H1 (cell line): ENCODE results near the gene LMNA. TPM values are rescaled to one million over a fixed set of nuclear protein-coding genes. Genes with fewer than 3 reads are reported as not detected.

Experiments
- CTCF ChIA-PET: fragments of 300-600 bp; sonication (Branson Sonifier 250); formaldehyde crosslinking; loops from one replicate; lab custom pipeline; 2021; ENCODE audit not compliant: partially characterized antibody; lab: Charles Lee
- POLR2A ChIA-PET: fragments of 300-600 bp; sonication (Branson Sonifier 250); formaldehyde crosslinking; loops from one replicate; lab custom pipeline; 2021; ENCODE audit warnings: inconsistent platforms; ENCODE audit not compliant: partially characterized antibody; lab: Charles Lee
- DNase-seq, 2 experiments: peaks; one replicate each; pipeline versions ENCODE4 v3.0.0 to v3.0.0-alpha.2; 2010 to 2022; ENCODE audit warnings: low spot score in 2 of 2, low read depth in 1 of 2, mixed read lengths in 1 of 2
- FAIRE-seq: peaks from 2 replicates; lab custom pipeline; 2011; peaks lifted over from hg19 to GRCh38; lab: Jason Lieb, UNC
- H2AFZ ChIP-seq: 2 replicates; pipeline ENCODE4 v1.8.1; 2012; ENCODE audit warnings: low read length, inconsistent platforms
- H2AK5ac ChIP-seq: 2 replicates; pipeline ENCODE4 v1.6.1; 2013; ENCODE audit warnings: low read depth, low read length
- H2BK120ac ChIP-seq: replicated peaks from 2 replicates; pipeline ENCODE3; 2013; ENCODE audit warnings: low read depth, low read length, inconsistent platforms
- H2BK12ac ChIP-seq: 2 replicates; pipeline ENCODE4 v1.6.1; 2013; ENCODE audit warnings: low read depth, low read length
- H2BK15ac ChIP-seq: 2 replicates; pipeline ENCODE4 v1.6.1; 2013; ENCODE audit warnings: low read length
- H2BK20ac ChIP-seq: 2 replicates; pipeline ENCODE4 v1.6.1; 2013; ENCODE audit warnings: low read length
- H2BK5ac ChIP-seq: 2 replicates; pipeline ENCODE4 v1.6.1; 2013; ENCODE audit warnings: low read depth, low read length
- H3K14ac ChIP-seq: 2 replicates; pipeline ENCODE4 v1.6.1; 2013; ENCODE audit warnings: inconsistent platforms; ENCODE audit not compliant: insufficient read length
- H3K18ac ChIP-seq: 2 replicates; pipeline ENCODE4 v1.6.1; 2013; ENCODE audit warnings: low read length; ENCODE audit errors: extremely low read depth
- H3K23ac ChIP-seq: 2 replicates; pipeline ENCODE4 v1.6.1; 2013; ENCODE audit warnings: inconsistent platforms; ENCODE audit not compliant: insufficient read length
- H3K23me2 ChIP-seq: 2 replicates; pipeline ENCODE4 v1.6.1; 2013; ENCODE audit warnings: low read depth, low read length
- H3K27ac ChIP-seq: 2 replicates; pipeline ENCODE4 v1.6.1; 2011; ENCODE audit warnings: low read depth, low read length, inconsistent platforms
- H3K27me3 ChIP-seq, 4 experiments: replicated peaks in 1 of 4; 1 replicate in 1 of 4; 2 replicates in 3 of 4; pipeline versions ENCODE4 v1.6.1 to v1.8.1; 2011 to 2013; ENCODE audit warnings: low read length in 3 of 4, mild to moderate bottlenecking in 3 of 4, inconsistent platforms in 2 of 4, mixed read lengths in 2 of 4, moderate library complexity in 1 of 4; ENCODE audit not compliant: control insufficient read depth in 3 of 4, insufficient read depth in 3 of 4; ENCODE audit errors: extremely low read depth in 1 of 4
- H3K36me3 ChIP-seq, 4 experiments: 2 replicates each; pipeline versions ENCODE4 v1.6.1 to v1.8.1; 2011 to 2013; ENCODE audit warnings: mild to moderate bottlenecking in 4 of 4, low read length in 3 of 4, moderate library complexity in 2 of 4, control low read depth in 1 of 4, inconsistent platforms in 1 of 4; ENCODE audit not compliant: insufficient read depth in 4 of 4, control insufficient read depth in 2 of 4
- H3K4ac ChIP-seq: replicated peaks from 2 replicates; pipeline ENCODE3; 2013; ENCODE audit warnings: low read length, low read depth, mixed read lengths, inconsistent platforms; ENCODE audit not compliant: insufficient read length
- H3K4me1 ChIP-seq, 4 experiments: replicated peaks in 1 of 4; 1 replicate in 1 of 4; 2 replicates in 3 of 4; pipeline versions ENCODE4 v1.6.1 to v1.8.1; 2011 to 2013; ENCODE audit warnings: low read length in 3 of 4, inconsistent platforms in 2 of 4, mixed read lengths in 1 of 4; ENCODE audit not compliant: insufficient read depth in 4 of 4, control insufficient read depth in 3 of 4
- H3K4me2 ChIP-seq, 2 experiments: 2 replicates each; pipeline versions ENCODE4 v1.6.1 to v1.8.1; 2011 to 2013; ENCODE audit warnings: low read depth in 2 of 2, low read length in 2 of 2, control low read depth in 1 of 2, inconsistent platforms in 1 of 2, mild to moderate bottlenecking in 1 of 2; ENCODE audit not compliant: insufficient read depth in 1 of 2
- H3K4me3 ChIP-seq, 4 experiments: fragments of 200-600, 300-600 bp in 1 of 4; sonication (generic), shearing (Covaris generic), sonication (Bioruptor Twin) in 1 of 4; 2 replicates each; pipeline versions ENCODE4 v1.5.1 to v1.8.1; 2011 to 2016; ENCODE audit warnings: low read length in 4 of 4, low read depth in 3 of 4, control low read depth in 2 of 4, inconsistent platforms in 2 of 4, mild to moderate bottlenecking in 2 of 4, mixed read lengths in 1 of 4, moderate library complexity in 1 of 4; ENCODE audit not compliant: insufficient read depth in 2 of 4; ENCODE audit errors: extremely low read depth in 1 of 4
- H3K56ac ChIP-seq: replicated peaks from 2 replicates; pipeline ENCODE3; 2013; ENCODE audit warnings: low read depth, mild to moderate bottlenecking, mixed read lengths, low read length, inconsistent platforms; ENCODE audit not compliant: insufficient read length
- H3K79me1 ChIP-seq: 2 replicates; pipeline ENCODE4 v1.6.1; 2013; ENCODE audit warnings: low read depth, low read length, control low read depth
- H3K79me2 ChIP-seq, 2 experiments: 2 replicates each; pipeline versions ENCODE4 v1.6.1 to v1.8.1; 2012 to 2013; ENCODE audit warnings: low read length in 2 of 2, mild to moderate bottlenecking in 2 of 2, inconsistent platforms in 1 of 2; ENCODE audit not compliant: insufficient read depth in 2 of 2, control insufficient read depth in 1 of 2
- H3K9ac ChIP-seq, 4 experiments: replicated peaks in 1 of 4; 1 replicate in 1 of 4; 2 replicates in 3 of 4; pipeline versions ENCODE4 v1.6.1 to v1.8.1; 2011 to 2013; ENCODE audit warnings: low read depth in 3 of 4, low read length in 3 of 4, control low read depth in 2 of 4, mild to moderate bottlenecking in 2 of 4, moderate library complexity in 2 of 4, inconsistent platforms in 1 of 4; ENCODE audit errors: extremely low read depth in 1 of 4
- H3K9me3 ChIP-seq, 2 experiments: 2 replicates each; pipeline versions ENCODE4 v1.6.1 to v1.8.1; 2012 to 2013; ENCODE audit warnings: mild to moderate bottlenecking in 2 of 2, moderate library complexity in 2 of 2, control low read depth in 1 of 2, inconsistent platforms in 1 of 2, low read depth in 1 of 2, low read length in 1 of 2, mixed read lengths in 1 of 2; ENCODE audit not compliant: insufficient read depth in 2 of 2
- H4K20me1 ChIP-seq, 2 experiments: replicated peaks in 1 of 2; 2 replicates each; pipeline versions ENCODE3 to v1.8.1; 2011 to 2013; ENCODE audit warnings: inconsistent platforms in 2 of 2, low read length in 2 of 2, mild to moderate bottlenecking in 1 of 2; ENCODE audit not compliant: insufficient read depth in 2 of 2, control insufficient read depth in 1 of 2
- H4K5ac ChIP-seq: 2 replicates; pipeline ENCODE4 v1.6.1; 2013; ENCODE audit warnings: low read length, low read depth, mixed read lengths, inconsistent platforms; ENCODE audit not compliant: insufficient read length
- H4K8ac ChIP-seq: 2 replicates; pipeline ENCODE4 v1.8.0; 2013; ENCODE audit warnings: mild to moderate bottlenecking, moderate library complexity, low read length, inconsistent platforms; ENCODE audit not compliant: insufficient read depth; ENCODE audit errors: extremely low read depth
- H4K91ac ChIP-seq: replicated peaks from 2 replicates; pipeline ENCODE3; 2013; ENCODE audit warnings: low read length, mixed read lengths, inconsistent platforms; ENCODE audit not compliant: insufficient read length
- FOSL1 ChIP-seq: IDR thresholded peaks from 2 replicates; pipeline ENCODE4 v1.6.1; 2011; ENCODE audit warnings: mild to moderate bottlenecking, low read depth, low read length, moderate library complexity; ENCODE audit not compliant: insufficient read depth
- GTF2F1 ChIP-seq: IDR thresholded peaks from 2 replicates; pipeline ENCODE4 v1.6.1; 2012; ENCODE audit warnings: low read depth, low read length, improper control_type of control experiment, borderline replicate concordance
- POLR2AphosphoS5 ChIP-seq: IDR thresholded peaks from 2 replicates; pipeline ENCODE4 v1.6.1; 2011; ENCODE audit warnings: low read depth, low read length
- SRF ChIP-seq: IDR thresholded peaks from 2 replicates; pipeline ENCODE4 v1.6.1; 2011; ENCODE audit warnings: mild to moderate bottlenecking, low read depth, low read length, moderate library complexity
- TCF12 ChIP-seq: IDR thresholded peaks from 2 replicates; pipeline ENCODE4 v1.6.1; 2011; ENCODE audit warnings: low read depth, mild to moderate bottlenecking, low read length
- WGBS, 2 experiments: shearing (Covaris generic) in 1 of 2; methylation state at CpG; one replicate each; pipeline versions ENCODE4 v1.1.6 to v1.1.7; 2013 to 2015; ENCODE audit warnings: low lambda C conversion rate in 2 of 2, mixed read lengths in 2 of 2, inconsistent platforms in 1 of 2, low coverage in 1 of 2, missing lambda C conversion rate in 1 of 2; ENCODE audit not compliant: insufficient replicate concordance in 2 of 2, insufficient coverage in 1 of 2, insufficient read length in 1 of 2; ENCODE audit errors: extremely low coverage in 1 of 2, missing lambda C conversion rate in 1 of 2; 5-methylcytosine and 5-hydroxymethylcytosine counted together
- polyA plus RNA-seq, 7 experiments: library from polyadenylated mRNA; depleted of rRNA in 3 of 7; stranded (reverse) in 5 of 7; unstranded in 2 of 7; fragments of >200 nt in 5 of 7; fragments of 200-250 nt in 2 of 7; gene quantifications; 1 replicate in 5 of 7; 2 replicates in 1 of 7; 4 replicates in 1 of 7; pipeline versions ENCODE4 v1.2.1 to v1.2.3, GENCODE V29; 2011 to 2013; ENCODE audit warnings: missing spikeins in 2 of 7, mixed read lengths in 2 of 7
- total RNA-seq: library from RNA; stranded (reverse); fragmentation: NEBNext Ultra II Directional; extraction: Animal tissue kit (Norgen Biotek cat#: 25700); gene quantifications from 2 replicates; pipeline ENCODE4 v1.2.1, GENCODE V29; 2021

The LMNA gene
- total and polyA plus RNA-seq, 2 of the 8 experiments (the other 6 are each of a cell fraction or from before 2014, with no cell fraction given) = 25.8 to 46.8 TPM

DNA sequence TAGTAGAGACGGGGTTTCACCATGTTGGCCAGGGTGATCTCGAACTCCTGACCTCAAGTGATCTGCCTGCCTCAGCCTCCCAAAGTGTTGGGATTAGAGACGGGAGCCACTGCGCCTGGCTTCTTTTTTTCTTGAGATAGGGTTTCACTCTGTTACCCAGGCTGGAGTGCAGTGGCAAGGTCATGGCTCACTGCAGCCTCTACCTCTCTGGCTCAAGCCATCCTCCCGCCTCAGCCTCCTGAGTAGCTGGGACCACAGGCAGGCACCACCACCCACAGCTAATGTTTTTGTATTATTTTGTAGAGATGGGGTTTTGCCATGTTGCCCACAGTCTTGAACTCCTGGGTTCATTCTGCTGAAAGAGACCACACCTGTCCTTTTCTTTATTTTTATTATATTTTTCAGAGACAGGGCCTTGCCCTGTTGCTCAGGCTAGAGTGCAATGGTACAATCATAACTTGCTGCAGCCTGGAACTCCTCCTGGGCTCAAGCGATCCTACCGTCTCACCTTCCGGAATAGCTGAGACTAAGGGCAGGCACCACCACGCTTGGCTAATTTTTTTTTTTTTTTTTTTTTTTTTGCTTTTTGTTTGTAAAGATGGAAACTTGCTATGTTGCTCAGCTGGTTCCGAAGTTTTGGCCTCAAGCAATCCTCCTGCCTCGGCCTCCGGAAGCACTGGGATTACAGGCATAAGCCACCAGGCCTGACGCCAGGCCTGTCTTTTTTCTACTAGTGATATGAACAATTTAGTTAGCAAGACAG is 3.1 kb downstream of the LMNA start:
- POLR2A ChIA-PET = interaction anchor here (0.6 to 28.0 kb wide), 4 partner anchors 10 to 388 kb away, joined by 3 to 763 read pairs (median 73); partner anchors contain the start of gene MEX3A
- no peak overlapping the region for H3K9ac ChIP-seq
- no peak overlapping the region for H3K18ac ChIP-seq
- no peak overlapping the region for H3K4ac ChIP-seq
- H2AFZ ChIP-seq = no peak overlapping the region
- H3K56ac ChIP-seq = no peak overlapping the region
- peaks cover 0 to 2% (median 0%) of the 10 kb centered on the region in 4 experiments; a peak in 1 of 7 replicates for H3K27me3 ChIP-seq
- H2BK15ac ChIP-seq = no peak overlapping the region
- no peak overlapping the region for H4K5ac ChIP-seq
- 89% methylated on average over 12 of the region's 13 CpGs; no CpG with 5 or more reads in 1 of the 2 experiments for WGBS, 2 experiments
- H3K14ac ChIP-seq = no peak overlapping the region
- peaks cover 0 to 8% of the 10 kb centered on the region in 2 experiments; a peak in 1 of 4 replicates for H3K79me2 ChIP-seq
- H3K4me1 ChIP-seq = peaks cover 0 to 22% (median 18%) of the 10 kb centered on the region in 4 experiments; a peak in 6 of 7 replicates
- CTCF ChIA-PET = interaction anchor here (1.1 to 42.4 kb wide), 5 partner anchors 9 to 867 kb away, joined by 3 to 1994 read pairs (median 8); partner anchors contain the start of gene MEX3A
- FAIRE-seq (no peak), DNase-seq (no peak)
- no peak for TF ChIP-seq SRF
- TF ChIP-seq TCF12 = no peak
- no peak for TF ChIP-seq FOSL1
- no peak for TF ChIP-seq GTF2F1
- no peak for TF ChIP-seq POLR2AphosphoS5
- no peak overlapping the region for H2BK12ac ChIP-seq
- H4K20me1 ChIP-seq = peaks cover 10 to 14% of the 10 kb centered on the region in 2 experiments
- H3K4me3 ChIP-seq = no peak overlapping the region
- H2BK120ac ChIP-seq = no peak overlapping the region
- no peak overlapping the region for H3K4me2 ChIP-seq
- H3K9me3 ChIP-seq = no peaks in the 10 kb centered on the region
- H2BK5ac ChIP-seq = no peak overlapping the region
- no peak overlapping the region for H3K23ac ChIP-seq
- no peak overlapping the region for H2AK5ac ChIP-seq
- H3K36me3 ChIP-seq = no peaks in the 10 kb centered on the region
- no peak overlapping the region for H2BK20ac ChIP-seq
- H4K91ac ChIP-seq = no peak overlapping the region
- no peaks in the 10 kb centered on the region; the same call in none of the 2 replicates for H3K79me1 ChIP-seq
- H4K8ac ChIP-seq = no peak overlapping the region
- H3K23me2 ChIP-seq = peaks cover 13% of the 10 kb centered on the region
- H3K27ac ChIP-seq = no peak overlapping the region
